ENCODE measurements around the gene PPFIA2. TPM values are rescaled to one million over a fixed set of nuclear protein-coding genes. Genes with fewer than 3 reads are reported as not detected.

Gene PPFIA2
- polyA plus RNA-seq, 1 donor (not counting 4 experiments of a cell fraction or from before 2014, with no cell fraction given), result not detected

DNA sequence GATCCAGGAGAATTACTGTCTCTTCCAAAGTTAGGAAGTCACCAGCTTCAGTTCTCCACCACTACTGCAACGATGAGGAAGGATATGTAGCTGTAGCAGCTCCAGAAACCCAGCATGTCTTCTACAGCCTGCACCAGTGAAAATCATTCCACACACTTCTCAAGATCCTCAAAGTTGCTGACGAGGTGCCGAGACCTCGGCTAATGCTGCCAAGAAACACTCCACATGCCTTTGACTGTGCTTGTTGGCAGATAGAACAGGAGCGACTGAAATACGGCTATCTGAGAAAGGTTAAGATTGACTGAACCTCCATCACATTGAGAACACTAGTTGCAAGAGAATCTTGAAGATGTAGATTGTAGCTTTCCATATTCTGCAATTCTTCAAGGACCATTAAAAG is 241.9 kb downstream of the PPFIA2 start:
- no peaks in the 10 kb centered on the region for H3K9me1 ChIP-seq (ENCODE audit: control insufficient read depth, extremely low read depth, insufficient read depth, low read length)
- no peaks in the 10 kb centered on the region for H3K79me2 ChIP-seq (ENCODE audit: control insufficient read depth, insufficient read depth, low read length)
- no peak overlapping the region for H3K9ac ChIP-seq (ENCODE audit: control insufficient read depth, extremely low read depth, insufficient read depth, low read length)
- H3K4me3 ChIP-seq (ENCODE audit: control insufficient read depth in 2 of 3, extremely low read depth in 1 of 3, insufficient read depth in 2 of 3, low read depth in 1 of 3, low read length in 3 of 3), result no peak overlapping the region
- DNase-seq (ENCODE audit: low read depth, low spot score) (no peak), FAIRE-seq (no peak)
- H4K20me1 ChIP-seq (ENCODE audit: control insufficient read depth, extremely low read depth, insufficient read depth, low read length), result no peaks in the 10 kb centered on the region
- H3K4me2 ChIP-seq (ENCODE audit: control insufficient read depth, extremely low read depth, insufficient read depth, low read depth, low read length), result no peak overlapping the region
- TF ChIP-seq EZH2 (IDR thresholded peaks at IDR 0.05; ENCODE audit: low read length), result no peak
- TF ChIP-seq, protein P1, sequence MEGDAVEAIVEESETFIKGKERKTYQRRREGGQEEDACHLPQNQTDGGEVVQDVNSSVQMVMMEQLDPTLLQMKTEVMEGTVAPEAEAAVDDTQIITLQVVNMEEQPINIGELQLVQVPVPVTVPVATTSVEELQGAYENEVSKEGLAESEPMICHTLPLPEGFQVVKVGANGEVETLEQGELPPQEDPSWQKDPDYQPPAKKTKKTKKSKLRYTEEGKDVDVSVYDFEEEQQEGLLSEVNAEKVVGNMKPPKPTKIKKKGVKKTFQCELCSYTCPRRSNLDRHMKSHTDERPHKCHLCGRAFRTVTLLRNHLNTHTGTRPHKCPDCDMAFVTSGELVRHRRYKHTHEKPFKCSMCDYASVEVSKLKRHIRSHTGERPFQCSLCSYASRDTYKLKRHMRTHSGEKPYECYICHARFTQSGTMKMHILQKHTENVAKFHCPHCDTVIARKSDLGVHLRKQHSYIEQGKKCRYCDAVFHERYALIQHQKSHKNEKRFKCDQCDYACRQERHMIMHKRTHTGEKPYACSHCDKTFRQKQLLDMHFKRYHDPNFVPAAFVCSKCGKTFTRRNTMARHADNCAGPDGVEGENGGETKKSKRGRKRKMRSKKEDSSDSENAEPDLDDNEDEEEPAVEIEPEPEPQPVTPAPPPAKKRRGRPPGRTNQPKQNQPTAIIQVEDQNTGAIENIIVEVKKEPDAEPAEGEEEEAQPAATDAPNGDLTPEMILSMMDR (optimal IDR thresholded peaks at IDR 0.05 in 1 of 3, IDR thresholded peaks at IDR 0.05 in 1 of 3, conservative IDR thresholded peaks at IDR 0.05 in 1 of 3; ENCODE audit: extremely low read depth in 1 of 3, insufficient read depth in 2 of 3, low read length in 3 of 3), result no peak
- no peaks in the 10 kb centered on the region for H3K4me1 ChIP-seq (ENCODE audit: control insufficient read depth, extremely low read depth, insufficient read depth, low read length)
- no peak overlapping the region for H2AFZ ChIP-seq (ENCODE audit: control insufficient read depth, low read length)
- H3K27ac ChIP-seq (ENCODE audit: control insufficient read depth, insufficient read depth, low read length), result no peak overlapping the region
- no peaks in the 10 kb centered on the region for H3K27me3 ChIP-seq (ENCODE audit: control insufficient read depth, extremely low read depth, insufficient read depth, low read length)
- H3K9me3 ChIP-seq (ENCODE audit: control insufficient read depth, low read depth, low read length), result no peaks in the 10 kb centered on the region
- dilution Hi-C loops (cut with MboI; ENCODE audit: extremely low pct_ligation_motif_present, low sequenced_read_pairs), result no loop called here
- no peaks in the 10 kb centered on the region for H3K36me3 ChIP-seq (ENCODE audit: control insufficient read depth in 2 of 2, extremely low read depth in 1 of 2, insufficient read depth in 2 of 2, low read length in 2 of 2)

DNA sequence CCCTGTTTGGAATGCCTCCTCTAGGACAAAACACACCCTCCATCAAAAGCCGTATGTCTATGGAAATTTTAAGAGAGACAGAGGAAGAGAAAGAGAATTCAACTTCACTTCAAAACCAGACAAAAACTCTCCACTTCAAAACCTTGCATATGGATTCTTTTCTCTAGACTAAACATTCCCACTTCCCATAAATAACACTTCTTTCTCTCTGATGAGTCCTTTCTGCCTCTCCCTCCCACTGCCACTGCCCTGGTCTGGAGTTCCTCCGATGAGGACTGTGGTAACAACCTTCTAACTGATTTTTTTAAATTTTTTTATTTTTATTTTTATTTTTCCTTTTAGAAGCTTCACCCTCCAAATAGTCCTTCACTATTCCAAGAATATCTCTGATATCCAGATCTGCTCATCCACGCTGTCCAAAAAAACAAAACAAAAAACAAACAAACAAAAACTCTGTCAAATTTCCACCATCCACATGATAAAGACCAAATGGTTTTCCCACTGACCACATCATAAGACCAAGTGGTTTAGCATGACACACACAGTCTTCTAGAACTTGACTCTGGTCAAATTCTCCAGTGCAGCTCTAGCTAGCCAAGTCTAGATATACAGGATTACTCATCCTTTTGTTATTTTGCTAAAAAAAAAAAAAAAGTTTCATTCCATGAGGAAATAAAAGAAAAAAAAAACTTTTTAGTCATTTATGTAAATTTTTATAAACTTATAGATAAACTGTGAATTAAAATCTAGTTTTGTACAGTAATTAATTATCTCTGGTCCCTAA is 256.0 kb downstream of the PPFIA2 start:
- Histone ChIP-seq H3K9me1 (ENCODE audit: control insufficient read depth, extremely low read depth, insufficient read depth, low read length) (no peaks in the 10 kb centered on the region), H3K36me3 (ENCODE audit: control insufficient read depth in 2 of 2, extremely low read depth in 1 of 2, insufficient read depth in 2 of 2, low read length in 2 of 2) (no peaks in the 10 kb centered on the region), H3K4me3 (ENCODE audit: control insufficient read depth in 2 of 3, extremely low read depth in 1 of 3, insufficient read depth in 2 of 3, low read depth in 1 of 3, low read length in 3 of 3) (no peak overlapping the region), H3K9me3 (ENCODE audit: control insufficient read depth, low read depth, low read length) (no peaks in the 10 kb centered on the region), H3K4me2 (ENCODE audit: control insufficient read depth, extremely low read depth, insufficient read depth, low read depth, low read length) (no peak overlapping the region), H3K27ac (ENCODE audit: control insufficient read depth, insufficient read depth, low read length) (no peak overlapping the region), H3K27me3 (ENCODE audit: control insufficient read depth, extremely low read depth, insufficient read depth, low read length) (no peaks in the 10 kb centered on the region), H3K79me2 (ENCODE audit: control insufficient read depth, insufficient read depth, low read length) (no peaks in the 10 kb centered on the region), H3K4me1 (ENCODE audit: control insufficient read depth, extremely low read depth, insufficient read depth, low read length) (no peaks in the 10 kb centered on the region), H4K20me1 (ENCODE audit: control insufficient read depth, extremely low read depth, insufficient read depth, low read length) (no peaks in the 10 kb centered on the region), H3K9ac (ENCODE audit: control insufficient read depth, extremely low read depth, insufficient read depth, low read length) (no peak overlapping the region), H2AFZ (ENCODE audit: control insufficient read depth, low read length) (no peak overlapping the region)
- dilution Hi-C loops (cut with MboI; ENCODE audit: extremely low pct_ligation_motif_present, low sequenced_read_pairs), result no loop called here
- DNase-seq (ENCODE audit: low read depth, low spot score) (no peak), FAIRE-seq (no peak)
- TF ChIP-seq, protein P1 (optimal IDR thresholded peaks at IDR 0.05 in 1 of 3, IDR thresholded peaks at IDR 0.05 in 1 of 3, conservative IDR thresholded peaks at IDR 0.05 in 1 of 3; ENCODE audit: extremely low read depth in 1 of 3, insufficient read depth in 2 of 3, low read length in 3 of 3), result no peak
